ENCODE results near the gene VGLL2.

GRCh38 chr6:117272891-117273290, 7.5 kb downstream of the VGLL2 start:
- TF ChIP-seq CTCF (conservative IDR thresholded peaks at IDR 0.05 in 1 of 2, IDR thresholded peaks at IDR 0.05 in 1 of 2; ENCODE audit: extremely low read depth in 1 of 2, insufficient read depth in 1 of 2, low read depth in 1 of 2, low read length in 2 of 2), result no peak
- no peak for TF ChIP-seq EZH2 (IDR thresholded peaks at IDR 0.05; ENCODE audit: borderline replicate concordance, low read length)

Data from mammary epithelial cell (primary cell).